HepG2 (cell line): ENCODE results near the gene DOC2A.

Source experiments
- ADNP ChIP-seq: sonication (generic); formaldehyde crosslinking; IDR thresholded peaks from 2 replicates; pipeline ENCODE4 v1.4.0; 2020; ENCODE audit warnings: missing genetic modification reagents
- ARNT ChIP-seq: fragments of 450-650 bp; IDR thresholded peaks from 2 replicates; pipeline ENCODE4 v1.6.1; 2017
- CSRNP2 ChIP-seq: sonication (generic); formaldehyde crosslinking; conservative IDR thresholded peaks from 2 replicates; pipeline ENCODE4 v1.8.0; 2022; ENCODE audit warnings: low read depth, missing genetic modification reagents
- CTCF ChIP-seq: sonication (generic); formaldehyde crosslinking; IDR thresholded peaks from 2 replicates; pipeline ENCODE4 v1.5.0; 2020; ENCODE audit warnings: mild to moderate bottlenecking, missing genetic modification reagents, moderate library complexity
- ETV6 ChIP-seq: sonication (generic); formaldehyde crosslinking; conservative IDR thresholded peaks from 2 replicates; pipeline ENCODE4 v1.4.0; 2020; ENCODE audit warnings: missing genetic modification reagents
- EZH2 ChIP-seq: conservative IDR thresholded peaks from 2 replicates; pipeline ENCODE4 v1.6.1; 2012; ENCODE audit warnings: mild to moderate bottlenecking, low read depth, low read length, moderate library complexity
- FOSL1 ChIP-seq: sonication (generic); formaldehyde crosslinking; IDR thresholded peaks from 2 replicates; pipeline ENCODE4 v1.9.0; 2021; ENCODE audit warnings: missing genetic modification reagents, borderline replicate concordance
- ZFP41 ChIP-seq: sonication (generic); formaldehyde crosslinking; IDR thresholded peaks from 2 replicates; pipeline ENCODE4 v1.4.0; 2020; ENCODE audit warnings: mild to moderate bottlenecking, missing genetic modification reagents, borderline replicate concordance
- ZNF121 ChIP-seq: sonication (generic); formaldehyde crosslinking; IDR thresholded peaks from 2 replicates; pipeline ENCODE4 v1.5.0; 2020; ENCODE audit warnings: mild to moderate bottlenecking, missing genetic modification reagents
- ZNF510 ChIP-seq: sonication (generic); formaldehyde crosslinking; IDR thresholded peaks from 2 replicates; pipeline ENCODE4 v1.4.0; 2020; ENCODE audit warnings: low read depth, mild to moderate bottlenecking, missing genetic modification reagents
- ZNF549 ChIP-seq: sonication (generic); formaldehyde crosslinking; IDR thresholded peaks from 2 replicates; pipeline ENCODE4 v1.5.0; 2020; ENCODE audit warnings: missing genetic modification reagents
- ZNF609 ChIP-seq: sonication (generic); formaldehyde crosslinking; IDR thresholded peaks from 2 replicates; pipeline ENCODE4 v1.4.0; 2020; ENCODE audit warnings: mild to moderate bottlenecking, missing genetic modification reagents, borderline replicate concordance
- ZSCAN30 ChIP-seq: sonication (generic); formaldehyde crosslinking; IDR thresholded peaks from 2 replicates; pipeline ENCODE4 v1.5.0; 2020; ENCODE audit warnings: mild to moderate bottlenecking, missing genetic modification reagents
- TF ChIP-seq, protein P1 (sequence below): sonication (generic); formaldehyde crosslinking; IDR thresholded peaks from 2 replicates; pipeline ENCODE4 v1.4.0; 2020; ENCODE audit warnings: missing genetic modification reagents

GRCh38 chr16:30024451-30024850, 13.6 kb upstream of the DOC2A start:
- TF ChIP-seq ZNF510 (CRISPR knock-in tag) (no peak), EZH2 (no peak), CTCF (CRISPR knock-in tag) (no peak), ARNT (no peak), ETV6 (CRISPR knock-in tag) (no peak), ZNF549 (no peak), ADNP (CRISPR knock-in tag) (no peak), CSRNP2 (CRISPR knock-in tag) (no peak), ZNF609 (CRISPR knock-in tag) (no peak), ZSCAN30 (CRISPR knock-in tag) (no peak), ZFP41 (CRISPR knock-in tag) (no peak), FOSL1 (no peak), ZNF121 (no peak)
- TF ChIP-seq, protein P1, sequence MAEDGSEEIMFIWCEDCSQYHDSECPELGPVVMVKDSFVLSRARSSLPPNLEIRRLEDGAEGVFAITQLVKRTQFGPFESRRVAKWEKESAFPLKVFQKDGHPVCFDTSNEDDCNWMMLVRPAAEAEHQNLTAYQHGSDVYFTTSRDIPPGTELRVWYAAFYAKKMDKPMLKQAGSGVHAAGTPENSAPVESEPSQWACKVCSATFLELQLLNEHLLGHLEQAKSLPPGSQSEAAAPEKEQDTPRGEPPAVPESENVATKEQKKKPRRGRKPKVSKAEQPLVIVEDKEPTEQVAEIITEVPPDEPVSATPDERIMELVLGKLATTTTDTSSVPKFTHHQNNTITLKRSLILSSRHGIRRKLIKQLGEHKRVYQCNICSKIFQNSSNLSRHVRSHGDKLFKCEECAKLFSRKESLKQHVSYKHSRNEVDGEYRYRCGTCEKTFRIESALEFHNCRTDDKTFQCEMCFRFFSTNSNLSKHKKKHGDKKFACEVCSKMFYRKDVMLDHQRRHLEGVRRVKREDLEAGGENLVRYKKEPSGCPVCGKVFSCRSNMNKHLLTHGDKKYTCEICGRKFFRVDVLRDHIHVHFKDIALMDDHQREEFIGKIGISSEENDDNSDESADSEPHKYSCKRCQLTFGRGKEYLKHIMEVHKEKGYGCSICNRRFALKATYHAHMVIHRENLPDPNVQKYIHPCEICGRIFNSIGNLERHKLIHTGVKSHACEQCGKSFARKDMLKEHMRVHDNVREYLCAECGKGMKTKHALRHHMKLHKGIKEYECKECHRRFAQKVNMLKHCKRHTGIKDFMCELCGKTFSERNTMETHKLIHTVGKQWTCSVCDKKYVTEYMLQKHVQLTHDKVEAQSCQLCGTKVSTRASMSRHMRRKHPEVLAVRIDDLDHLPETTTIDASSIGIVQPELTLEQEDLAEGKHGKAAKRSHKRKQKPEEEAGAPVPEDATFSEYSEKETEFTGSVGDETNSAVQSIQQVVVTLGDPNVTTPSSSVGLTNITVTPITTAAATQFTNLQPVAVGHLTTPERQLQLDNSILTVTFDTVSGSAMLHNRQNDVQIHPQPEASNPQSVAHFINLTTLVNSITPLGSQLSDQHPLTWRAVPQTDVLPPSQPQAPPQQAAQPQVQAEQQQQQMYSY (CRISPR knock-in tag): no peak
